ENCODE data around the gene RNPS1.

- TF ChIP-seq FOXM1 (IDR thresholded peaks at IDR 0.05; ENCODE audit: borderline replicate concordance, low read depth) (no peak), RAD21 (IDR thresholded peaks at IDR 0.05; ENCODE audit: low read depth) (no peak), EP300 (IDR thresholded peaks at IDR 0.05; ENCODE audit: borderline replicate concordance) (no peak), ZBTB7A (IDR thresholded peaks at IDR 0.05; ENCODE audit: low read depth) (no peak), CEBPB (IDR thresholded peaks at IDR 0.05) (no peak), REST (IDR thresholded peaks at IDR 0.05; ENCODE audit: low read depth) (no peak), NFIC (IDR thresholded peaks at IDR 0.05) (no peak), CREB1 (IDR thresholded peaks at IDR 0.05; ENCODE audit: low read depth) (no peak)
Observed at GRCh38 chr16:2270070-2270462, 2.1 kb upstream of the RNPS1 start.

Measured in Ishikawa (cell line).